ENCODE measurements around the gene CYP26A1. TPM values are rescaled to one million over a fixed set of nuclear protein-coding genes. Genes with fewer than 3 reads are reported as not detected.

CYP26A1 gene
- total RNA-seq, 1 donor from 2014 or later, result not detected

DNA sequence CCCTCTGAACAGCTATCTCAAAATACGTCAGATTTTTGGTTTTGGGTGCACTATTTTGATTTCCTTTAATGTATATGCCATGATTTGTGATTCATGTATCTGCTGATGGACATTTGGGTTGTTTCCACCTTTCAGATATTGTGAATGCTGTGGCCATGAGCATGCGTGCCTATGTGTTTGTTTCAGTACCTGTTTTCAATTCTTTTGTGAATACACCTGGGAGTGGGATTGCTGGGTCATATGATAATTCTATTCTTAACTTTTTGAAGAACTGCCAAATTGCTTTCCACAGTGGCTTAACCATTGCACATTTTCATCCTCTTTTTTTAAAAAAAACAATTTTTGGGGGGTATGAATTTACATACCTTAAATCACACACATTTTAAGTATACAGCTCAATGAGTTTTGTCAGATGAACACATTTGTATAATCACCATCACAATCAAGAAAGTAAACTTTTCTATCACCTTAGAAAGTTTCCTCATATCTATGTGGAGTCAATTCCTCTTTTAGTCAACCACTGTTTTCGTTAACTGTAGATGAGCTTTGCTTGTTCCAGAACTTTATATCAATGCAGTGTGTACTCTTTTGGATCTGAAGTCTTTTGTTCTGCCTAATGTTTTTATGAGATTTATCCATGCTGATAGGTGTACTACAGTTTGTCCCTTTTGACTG is 36.9 kb downstream of the CYP26A1 start:
- H3K27ac ChIP-seq, result no peak overlapping the region
- H3K9me3 ChIP-seq, result no peaks in the 10 kb centered on the region
- no peaks in the 10 kb centered on the region for H3K4me1 ChIP-seq
- H3K36me3 ChIP-seq, result no peaks in the 10 kb centered on the region
- intact Hi-C loops (cut with DNase I), result no loop called here
- ATAC-seq, result no peak
- peaks cover 8% of the 10 kb centered on the region for H3K27me3 ChIP-seq
- H3K4me3 ChIP-seq, result no peak overlapping the region
- DNase-seq, result no peak
- TF ChIP-seq, protein P1, sequence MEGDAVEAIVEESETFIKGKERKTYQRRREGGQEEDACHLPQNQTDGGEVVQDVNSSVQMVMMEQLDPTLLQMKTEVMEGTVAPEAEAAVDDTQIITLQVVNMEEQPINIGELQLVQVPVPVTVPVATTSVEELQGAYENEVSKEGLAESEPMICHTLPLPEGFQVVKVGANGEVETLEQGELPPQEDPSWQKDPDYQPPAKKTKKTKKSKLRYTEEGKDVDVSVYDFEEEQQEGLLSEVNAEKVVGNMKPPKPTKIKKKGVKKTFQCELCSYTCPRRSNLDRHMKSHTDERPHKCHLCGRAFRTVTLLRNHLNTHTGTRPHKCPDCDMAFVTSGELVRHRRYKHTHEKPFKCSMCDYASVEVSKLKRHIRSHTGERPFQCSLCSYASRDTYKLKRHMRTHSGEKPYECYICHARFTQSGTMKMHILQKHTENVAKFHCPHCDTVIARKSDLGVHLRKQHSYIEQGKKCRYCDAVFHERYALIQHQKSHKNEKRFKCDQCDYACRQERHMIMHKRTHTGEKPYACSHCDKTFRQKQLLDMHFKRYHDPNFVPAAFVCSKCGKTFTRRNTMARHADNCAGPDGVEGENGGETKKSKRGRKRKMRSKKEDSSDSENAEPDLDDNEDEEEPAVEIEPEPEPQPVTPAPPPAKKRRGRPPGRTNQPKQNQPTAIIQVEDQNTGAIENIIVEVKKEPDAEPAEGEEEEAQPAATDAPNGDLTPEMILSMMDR (IDR thresholded peaks at IDR 0.05), result no peak

DNA sequence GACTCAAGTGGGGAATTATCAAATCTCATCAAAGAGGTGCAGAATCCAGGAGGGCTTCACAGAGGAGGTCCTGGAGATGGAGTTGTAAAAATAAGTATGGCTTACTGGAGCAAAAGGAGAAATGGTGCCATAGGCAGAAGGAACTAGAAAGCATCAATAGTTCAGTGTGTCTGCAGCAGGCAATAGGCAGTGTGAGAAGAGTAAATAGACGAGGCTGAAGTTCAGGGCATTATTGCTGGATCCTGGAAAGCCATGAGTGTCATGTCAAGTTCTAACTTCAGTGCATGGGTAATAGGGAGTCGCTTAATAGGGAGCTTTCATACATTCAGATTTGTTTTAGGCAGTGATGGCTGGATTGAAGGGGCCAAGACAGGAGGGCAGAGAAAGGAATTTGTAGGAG is 39.3 kb downstream of the CYP26A1 start:
- H3K27ac ChIP-seq, result no peak overlapping the region
- H3K4me3 ChIP-seq, result no peak overlapping the region
- H3K27me3 ChIP-seq, result peaks cover 8% of the 10 kb centered on the region
- H3K36me3 ChIP-seq, result no peaks in the 10 kb centered on the region
- DNase-seq, result no peak
- TF ChIP-seq, protein P1 (IDR thresholded peaks at IDR 0.05), result no peak
- no peaks in the 10 kb centered on the region for H3K4me1 ChIP-seq
- no peaks in the 10 kb centered on the region for H3K9me3 ChIP-seq
- no peak for ATAC-seq
- intact Hi-C loops (cut with DNase I), result no loop called here

DNA sequence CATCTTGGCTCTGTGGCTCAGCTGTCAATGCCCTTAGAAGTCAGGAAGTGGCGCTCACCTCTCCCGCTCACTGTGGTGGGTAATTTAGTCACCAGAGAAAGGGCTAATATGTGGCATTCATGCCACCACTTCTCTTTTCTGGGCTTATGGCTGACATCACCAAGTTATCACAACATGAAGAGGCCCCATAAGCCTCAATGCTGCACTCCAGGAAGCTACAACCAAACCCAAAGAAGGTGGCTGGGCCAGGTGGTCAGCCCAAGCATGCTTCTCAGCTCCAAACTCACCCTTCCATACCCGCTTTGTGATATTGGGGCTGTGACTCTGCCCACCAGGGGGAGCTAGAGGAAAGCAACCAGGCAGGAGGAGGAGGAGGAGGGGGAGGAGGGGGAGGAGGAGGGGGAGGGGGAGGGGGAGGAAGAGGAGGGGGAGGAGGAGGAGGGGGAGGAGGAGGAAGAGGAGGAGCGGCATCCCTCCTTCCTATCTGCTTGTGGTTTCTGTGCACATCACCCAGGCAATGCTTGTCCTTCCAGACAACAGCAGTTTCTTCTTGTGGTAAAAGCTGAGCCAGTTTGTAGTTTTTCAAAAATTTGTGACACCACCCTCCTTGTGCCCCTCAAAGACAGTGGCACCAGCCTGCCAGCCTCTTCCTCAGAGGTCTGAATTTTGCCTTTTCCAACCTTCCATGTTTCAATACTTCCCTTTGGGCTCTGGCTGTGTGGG is 42.1 kb downstream of the CYP26A1 start:
- DNase-seq, result peak; percentile 74
- intact Hi-C loops (cut with DNase I), result no loop called here

DNA sequence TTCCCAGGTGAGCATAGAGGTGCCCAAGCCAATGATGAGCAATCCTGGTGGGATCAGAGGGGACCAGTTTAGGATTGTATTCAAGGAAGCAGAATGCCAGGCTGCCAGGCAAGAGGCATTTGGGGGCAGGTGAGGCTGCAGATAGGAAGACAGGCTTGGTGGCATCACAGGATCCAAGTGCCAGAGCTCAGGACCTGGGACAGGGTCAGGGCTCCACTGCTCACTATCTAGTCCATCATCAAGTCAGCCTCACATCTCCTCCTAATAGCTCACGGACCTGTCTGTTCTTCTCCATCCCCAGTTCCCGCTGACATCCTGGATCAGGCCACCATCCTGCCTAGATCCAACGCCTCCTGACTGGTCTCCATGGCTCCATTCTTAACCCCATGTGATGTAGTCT is 47.6 kb downstream of the CYP26A1 start:
- no peak for DNase-seq

More for the DNA sequence above, 42.1 kb downstream of the CYP26A1 start:
- ATAC-seq, result peak; percentile 92
- Histone ChIP-seq H3K27me3 (peaks cover 8% of the 10 kb centered on the region), H3K9me3 (no peaks in the 10 kb centered on the region), H3K4me1 (no peaks in the 10 kb centered on the region), H3K4me3 (no peak overlapping the region), H3K27ac (no peak overlapping the region), H3K36me3 (no peaks in the 10 kb centered on the region)
- TF ChIP-seq, protein P1 (IDR thresholded peaks at IDR 0.05), result peak; percentile 42

DNA sequence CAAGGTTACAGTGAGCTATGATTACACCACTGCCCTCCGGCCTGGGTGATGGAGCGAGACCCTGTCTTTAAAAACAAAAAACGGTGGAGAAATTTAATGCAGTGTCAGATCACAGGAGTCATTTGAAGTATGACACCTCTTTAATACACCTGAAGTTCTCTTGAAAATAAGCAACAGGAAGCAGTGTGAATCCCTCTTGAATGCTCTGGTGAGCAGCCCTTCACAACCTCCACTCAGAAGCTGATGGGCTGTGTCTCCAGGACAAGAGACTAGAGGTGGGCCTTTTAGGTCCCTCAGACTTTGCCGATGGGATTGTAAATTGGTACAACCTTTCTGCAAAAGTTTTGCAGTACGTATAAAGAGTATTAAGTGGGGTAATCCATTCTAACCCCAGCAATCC is 50.1 kb downstream of the CYP26A1 start:
- Histone ChIP-seq H3K27ac (no peak overlapping the region), H3K27me3 (no peaks in the 10 kb centered on the region), H3K4me1 (no peaks in the 10 kb centered on the region), H3K36me3 (no peaks in the 10 kb centered on the region), H3K4me3 (no peak overlapping the region), H3K9me3 (peaks cover 10% of the 10 kb centered on the region)
- intact Hi-C loops (cut with DNase I), result no loop called here
- no peak for ATAC-seq
- DNase-seq, result no peak
- TF ChIP-seq, protein P1 (IDR thresholded peaks at IDR 0.05), result no peak

More for the DNA sequence above, 47.6 kb downstream of the CYP26A1 start:
- intact Hi-C loops (cut with DNase I), result no loop called here
- TF ChIP-seq, protein P1 (IDR thresholded peaks at IDR 0.05), result no peak
- Histone ChIP-seq H3K9me3 (peaks cover 1% of the 10 kb centered on the region), H3K4me1 (no peaks in the 10 kb centered on the region), H3K27ac (no peak overlapping the region), H3K36me3 (no peaks in the 10 kb centered on the region), H3K27me3 (no peaks in the 10 kb centered on the region), H3K4me3 (no peak overlapping the region)
- ATAC-seq, result no peak
